Myocyte (in vitro differentiated cells): Measurements from ENCODE around the gene CYP27C1. TPM values are rescaled to one million over a fixed set of nuclear protein-coding genes. Genes with fewer than 3 reads are reported as not detected.
A peak's percentile ranks its signal among the peaks of the same experiment; 100 is the strongest.
"Not testable (repeated sequence)": the region's sequence is repeated elsewhere in the genome, so short reads cannot be mapped to it uniquely, and the experiment has no call there.

ENCODE experiments used
- DNase-seq: peaks from one replicate; pipeline ENCODE4 v3.0.0-alpha.2; 2012; ENCODE audit warnings: low read depth
- polyA plus RNA-seq: library from polyadenylated mRNA; unstranded; fragments of >200 nt; gene quantifications from one replicate; pipeline ENCODE4 v1.2.1, GENCODE V29; 2012; ENCODE audit warnings: missing spikeins
- total RNA-seq: library from RNA; depleted of rRNA; stranded (reverse); fragments of >200 nt; gene quantifications from 2 replicates; pipeline ENCODE4 v1.2.3, GENCODE V29; 2014

The CYP27C1 gene
- total RNA-seq = 0.45 and 0.62 TPM in 2 replicates
- 4.8 TPM for polyA plus RNA-seq

GRCh38 chr2:127220102-127220767 is at the start of gene CYP27C1:
TSS of gene CYP27C1 (minus strand) at chr2:127220299. CDS start at chr2:127220270, 29 bp downstream.
- DNase-seq = peak; percentile 12

- DNase-seq = peak; percentile 37
Observed at GRCh38 chr2:127261804-127262406, 41.8 kb upstream of the CYP27C1 start.

GRCh38 chr2:127259355-127259754 is 39.3 kb upstream of the CYP27C1 start:
- DNase-seq = no peak

GRCh38 chr2:127256866-127257265 is 36.8 kb upstream of the CYP27C1 start:
- DNase-seq = peak; percentile 22

GRCh38 chr2:127256381-127256780 is 36.3 kb upstream of the CYP27C1 start:
- DNase-seq = no peak

- no peak for DNase-seq
Observed at GRCh38 chr2:127255721-127256120, 35.6 kb upstream of the CYP27C1 start.

GRCh38 chr2:127255146-127255545 is 35.0 kb upstream of the CYP27C1 start:
- DNase-seq = peak; percentile 6

- DNase-seq = peak; percentile 85
Observed at GRCh38 chr2:127254386-127254981, 34.4 kb upstream of the CYP27C1 start.

- DNase-seq = not testable (repeated sequence)
Observed at GRCh38 chr2:127241184-127241583, 21.1 kb upstream of the CYP27C1 start.

GRCh38 chr2:127239395-127239794 is 19.3 kb upstream of the CYP27C1 start:
- no peak for DNase-seq

- DNase-seq = not testable (repeated sequence)
Observed at GRCh38 chr2:127237768-127238167, 17.7 kb upstream of the CYP27C1 start.

- DNase-seq = no peak
Observed at GRCh38 chr2:127235082-127235702, 15.1 kb upstream of the CYP27C1 start.

GRCh38 chr2:127233710-127234109 is 13.6 kb upstream of the CYP27C1 start:
- DNase-seq = no peak

GRCh38 chr2:127231130-127231865 is 11.2 kb upstream of the CYP27C1 start:
- DNase-seq = no peak

- DNase-seq = no peak
Observed at GRCh38 chr2:127229555-127229954, 9.5 kb upstream of the CYP27C1 start.

GRCh38 chr2:127228102-127228501 is 8.0 kb upstream of the CYP27C1 start:
- DNase-seq = no peak

- DNase-seq = not testable (repeated sequence)
Observed at GRCh38 chr2:127227264-127227660, 7.2 kb upstream of the CYP27C1 start.

- DNase-seq = no peak
Observed at GRCh38 chr2:127226520-127227263, 6.6 kb upstream of the CYP27C1 start.

GRCh38 chr2:127226132-127226519 is 6.0 kb upstream of the CYP27C1 start:
- DNase-seq = no peak

- peak; percentile 43 for DNase-seq
Observed at GRCh38 chr2:127225186-127225960, 5.3 kb upstream of the CYP27C1 start.
